BLaER1 (cell line): Measurements from ENCODE around the gene SLAMF1.
"Not testable (repeated sequence)": the region's sequence is repeated elsewhere in the genome, so short reads cannot be mapped to it uniquely, and the experiment has no call there.

ENCODE experiments used
- H3K27ac ChIP-seq: shearing (Covaris generic); formaldehyde crosslinking; 2 replicates; pipeline ENCODE4 v1.8.1; 2022
- H3K27me3 ChIP-seq: shearing (Covaris generic); formaldehyde crosslinking; 2 replicates; pipeline ENCODE4 v1.8.1; 2022
- H3K36me3 ChIP-seq: shearing (Covaris generic); formaldehyde crosslinking; 2 replicates; pipeline ENCODE4 v1.8.1; 2022
- H3K4me1 ChIP-seq: shearing (Covaris generic); formaldehyde crosslinking; 2 replicates; pipeline ENCODE4 v1.8.1; 2022
- H3K4me2 ChIP-seq: shearing (Covaris generic); formaldehyde crosslinking; 2 replicates; pipeline ENCODE4 v1.8.1; 2022
- H3K4me3 ChIP-seq: shearing (Covaris generic); formaldehyde crosslinking; 2 replicates; pipeline ENCODE4 v1.8.1; 2022
- H3K9ac ChIP-seq: shearing (Covaris generic); formaldehyde crosslinking; 2 replicates; pipeline ENCODE4 v1.8.1; 2022
- H3K9me3 ChIP-seq: shearing (Covaris generic); formaldehyde crosslinking; 2 replicates; pipeline ENCODE4 v1.8.1; 2022
- H4K20me1 ChIP-seq: shearing (Covaris generic); formaldehyde crosslinking; 2 replicates; pipeline ENCODE4 v1.8.1; 2022
- Cebpa-rat ChIP-seq: shearing (Covaris generic); IDR thresholded peaks from 2 replicates; pipeline ENCODE4 v1.8.1; 2022

Gene SLAMF1

DNA sequence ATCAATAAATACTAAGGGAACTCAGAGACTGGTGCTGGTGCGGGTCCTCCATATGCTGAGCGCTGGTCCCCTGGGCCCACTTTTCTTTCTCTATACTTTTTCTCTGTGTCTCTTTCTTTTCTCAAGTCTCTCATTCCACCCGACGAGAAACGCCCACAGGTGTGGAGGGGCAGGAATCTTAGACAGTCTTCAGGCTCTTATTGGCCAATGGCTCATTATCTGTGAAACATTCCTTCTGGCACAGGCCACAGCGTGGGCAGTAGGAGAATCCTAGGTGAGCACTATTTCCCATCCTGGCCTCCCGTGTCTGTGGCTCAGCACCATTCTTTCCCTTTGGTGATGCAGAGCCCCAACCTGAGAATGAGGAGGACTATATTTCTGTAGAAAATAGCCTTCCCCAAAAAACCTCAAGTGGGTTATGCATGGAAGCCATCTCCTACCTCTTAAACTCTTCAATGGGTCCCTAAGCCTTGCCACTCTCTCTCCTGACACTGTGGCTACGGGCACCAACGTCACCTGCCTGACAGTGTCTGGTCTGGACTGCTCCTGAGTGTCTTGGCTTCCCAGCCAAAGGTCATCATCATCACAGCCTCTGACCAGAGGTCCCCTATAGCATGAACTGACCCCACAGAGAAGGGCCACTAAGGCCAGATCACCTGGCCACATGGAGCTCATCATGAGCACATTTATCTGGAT lies 6.2 kb upstream of the SLAMF1 start:
- peaks cover 100% of the 10 kb centered on the region for H3K4me1 ChIP-seq
- no peak for TF ChIP-seq Cebpa-rat
- no peaks in the 10 kb centered on the region for H3K27me3 ChIP-seq
- peak overlapping the region; percentile 22; the same call in 1 of the 2 replicates for H3K4me3 ChIP-seq
- H3K27ac ChIP-seq, result peak overlapping the region; percentile 80
- H3K36me3 ChIP-seq, result peaks cover 5% of the 10 kb centered on the region; the same call in 1 of the 2 replicates
- H3K4me2 ChIP-seq, result peak overlapping the region; percentile 95
- H3K9ac ChIP-seq, result peak overlapping the region; percentile 63
- no peaks in the 10 kb centered on the region; the same call in 1 of the 2 replicates for H3K9me3 ChIP-seq
- no peaks in the 10 kb centered on the region for H4K20me1 ChIP-seq

- H3K27me3 ChIP-seq, H3K4me3 ChIP-seq, H3K9me3 ChIP-seq, H3K36me3 ChIP-seq, H4K20me1 ChIP-seq: not testable (repeated sequence)
- H3K4me1 ChIP-seq, result peaks cover 100% of the 10 kb centered on the region
- H3K9ac ChIP-seq, result peak overlapping the region; percentile 18; the same call in 1 of the 2 replicates
- H3K4me2 ChIP-seq, result peak overlapping the region; percentile 95
- peak overlapping the region; percentile 80 for H3K27ac ChIP-seq
These were observed 5.3 kb upstream of the SLAMF1 start for GRCh38 chr1:160652065-160652641.

DNA sequence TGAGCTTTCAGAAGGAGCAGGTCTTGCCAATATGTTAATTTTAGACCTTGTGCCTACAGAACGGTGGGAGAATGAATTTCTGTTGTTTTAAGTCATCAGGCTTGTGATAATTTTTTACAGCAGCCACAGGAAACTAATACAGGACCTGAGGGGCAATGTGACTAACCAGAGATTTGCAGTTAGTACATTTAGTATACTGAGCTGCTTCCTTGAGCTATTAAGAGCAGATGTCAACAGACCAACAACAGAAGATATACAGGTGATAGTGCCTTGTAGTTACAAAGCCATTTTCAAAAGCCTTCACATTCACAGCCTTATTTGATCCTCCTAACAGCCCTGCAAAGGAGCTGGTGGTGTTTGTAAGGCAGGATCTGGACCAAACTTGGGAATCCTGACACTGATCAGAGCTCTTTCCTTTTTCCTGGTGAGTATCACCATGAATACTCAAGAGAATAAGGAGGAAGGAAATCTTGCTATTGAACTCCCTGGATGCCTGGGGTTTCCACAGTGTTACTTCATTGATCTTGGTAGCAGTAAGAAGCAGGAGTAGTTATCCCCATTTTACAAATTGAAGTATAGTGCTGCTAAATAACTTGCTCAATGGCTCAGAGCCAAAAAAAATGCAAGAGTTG lies 4.7 kb upstream of the SLAMF1 start:
- Histone ChIP-seq H3K4me1 (peaks cover 95% of the 10 kb centered on the region), H3K9me3 (no peaks in the 10 kb centered on the region; the same call in 1 of the 2 replicates), H3K27ac (peak overlapping the region; percentile 80), H3K36me3 (peaks cover 5% of the 10 kb centered on the region; the same call in 1 of the 2 replicates), H3K4me3 (no peak overlapping the region; the same call in 1 of the 2 replicates), H3K4me2 (peak overlapping the region; percentile 95), H3K9ac (peak overlapping the region; percentile 18; the same call in 1 of the 2 replicates), H3K27me3 (no peaks in the 10 kb centered on the region), H4K20me1 (no peaks in the 10 kb centered on the region)
- TF ChIP-seq Cebpa-rat, result no peak

DNA sequence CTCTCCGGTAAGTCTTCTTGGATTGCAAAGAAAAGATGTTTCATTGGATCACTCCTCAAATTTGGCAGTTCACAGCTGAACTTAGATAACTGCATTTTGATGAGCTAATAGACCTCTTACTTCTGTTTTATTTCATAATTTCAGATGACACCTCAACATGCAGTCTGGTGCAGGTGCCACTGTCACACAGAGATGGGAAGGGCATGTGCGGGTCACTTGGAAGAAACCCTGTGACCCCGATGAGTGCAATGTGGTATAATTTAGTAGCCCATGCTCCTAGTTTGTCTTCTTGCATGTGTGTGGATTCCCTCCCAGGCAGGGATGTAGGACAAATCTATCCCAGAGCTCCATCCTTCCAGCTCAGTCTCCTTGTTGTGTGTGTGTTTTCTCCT lies 481 bp upstream of the SLAMF1 start:
- Histone ChIP-seq H3K27ac (peak overlapping the region; percentile 90), H3K4me3 (peak overlapping the region; percentile 72), H3K9me3 (no peaks in the 10 kb centered on the region; the same call in 1 of the 2 replicates), H3K9ac (peak overlapping the region; percentile 93), H4K20me1 (peaks cover 5% of the 10 kb centered on the region; the same call in 1 of the 2 replicates), H3K4me2 (peak overlapping the region; percentile 95), H3K27me3 (no peaks in the 10 kb centered on the region), H3K4me1 (peaks cover 76% of the 10 kb centered on the region), H3K36me3 (peaks cover 21% of the 10 kb centered on the region; the same call in 1 of the 2 replicates)
- TF ChIP-seq Cebpa-rat, result no peak

- Histone ChIP-seq H4K20me1 (peaks cover 5% of the 10 kb centered on the region; the same call in 1 of the 2 replicates), H3K4me2 (peak overlapping the region; percentile 95), H3K27me3 (no peaks in the 10 kb centered on the region), H3K9me3 (no peaks in the 10 kb centered on the region; the same call in 1 of the 2 replicates), H3K36me3 (peaks cover 21% of the 10 kb centered on the region; the same call in 1 of the 2 replicates), H3K4me1 (peaks cover 76% of the 10 kb centered on the region), H3K27ac (peak overlapping the region; percentile 90), H3K9ac (peak overlapping the region; percentile 93), H3K4me3 (peak overlapping the region; percentile 72)
- no peak for TF ChIP-seq Cebpa-rat
These were observed 664 bp downstream of the SLAMF1 start for GRCh38 chr1:160646180-160646579.

DNA sequence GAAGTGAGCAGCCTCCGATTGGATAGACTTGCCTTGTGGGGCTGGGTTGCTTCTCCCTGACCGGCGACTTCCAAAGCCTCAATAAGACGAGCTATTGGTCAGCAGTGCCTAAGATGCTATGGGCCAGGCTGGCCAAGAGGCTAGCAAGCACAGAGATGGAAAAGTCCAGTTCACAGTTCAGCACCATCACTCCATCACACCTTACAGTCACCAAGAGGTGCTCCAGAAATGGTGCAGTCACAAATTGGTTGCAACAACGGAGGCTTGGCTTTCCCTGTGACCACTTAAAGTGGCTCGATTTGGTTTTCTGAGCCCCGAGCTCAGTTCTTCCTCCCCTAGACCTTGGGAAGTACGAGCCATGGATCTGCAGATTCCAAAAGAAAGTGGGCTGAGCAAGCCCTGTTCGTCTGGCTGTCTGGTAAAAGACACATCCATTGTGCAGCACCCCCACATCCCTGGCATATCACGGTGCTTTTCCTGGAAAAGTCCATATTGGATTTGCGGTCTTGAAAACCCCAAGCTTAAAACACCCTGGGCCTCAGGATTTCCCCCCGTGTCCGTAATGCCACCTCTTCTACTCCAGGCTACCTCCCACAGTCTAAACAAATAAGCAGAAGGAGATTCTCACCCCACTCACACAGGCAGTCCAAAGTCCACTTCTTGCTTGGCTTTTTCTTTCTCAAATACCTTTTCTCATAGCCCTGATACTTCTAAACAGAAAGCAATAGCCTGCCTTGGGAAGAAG lies 1.3 kb downstream of the SLAMF1 start:
- H3K9ac ChIP-seq, result peak overlapping the region; percentile 93
- peaks cover 5% of the 10 kb centered on the region; the same call in 1 of the 2 replicates for H4K20me1 ChIP-seq
- H3K27ac ChIP-seq, result peak overlapping the region; percentile 90
- H3K36me3 ChIP-seq, result peaks cover 25% of the 10 kb centered on the region; the same call in 1 of the 2 replicates
- no peaks in the 10 kb centered on the region for H3K27me3 ChIP-seq
- H3K9me3 ChIP-seq, result no peaks in the 10 kb centered on the region; the same call in 1 of the 2 replicates
- TF ChIP-seq Cebpa-rat, result no peak
- peak overlapping the region; percentile 95 for H3K4me2 ChIP-seq
- peak overlapping the region; percentile 72 for H3K4me3 ChIP-seq
- H3K4me1 ChIP-seq, result peaks cover 76% of the 10 kb centered on the region

- Histone ChIP-seq H3K9me3 (no peaks in the 10 kb centered on the region; the same call in 1 of the 2 replicates), H3K4me3 (peak overlapping the region; percentile 72), H4K20me1 (peaks cover 5% of the 10 kb centered on the region; the same call in 1 of the 2 replicates), H3K4me1 (peaks cover 76% of the 10 kb centered on the region), H3K4me2 (peak overlapping the region; percentile 95), H3K27ac (peak overlapping the region; percentile 90), H3K9ac (peak overlapping the region; percentile 93), H3K36me3 (peaks cover 31% of the 10 kb centered on the region; the same call in 1 of the 2 replicates), H3K27me3 (no peaks in the 10 kb centered on the region)
- TF ChIP-seq Cebpa-rat, result no peak
These were observed 2.4 kb downstream of the SLAMF1 start for GRCh38 chr1:160644399-160644798.

DNA sequence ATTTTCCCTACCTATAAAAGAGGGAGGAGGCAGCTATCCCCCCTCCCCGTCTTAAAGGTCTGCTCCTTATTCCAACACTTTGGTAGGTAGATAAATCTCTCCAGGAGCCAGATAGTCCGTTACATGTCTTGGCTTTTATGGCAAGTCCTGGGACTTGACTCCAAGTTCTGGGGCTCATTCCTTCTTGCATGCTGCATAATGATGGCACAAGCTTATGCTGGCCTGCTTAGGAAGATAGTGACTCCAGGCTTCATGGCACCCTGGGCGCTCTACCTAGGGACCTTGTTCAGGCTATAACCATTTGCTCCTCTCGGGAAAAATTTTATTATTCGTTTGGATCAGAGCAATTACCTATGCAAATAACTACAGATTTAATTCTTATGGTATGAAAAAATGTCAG lies 3.7 kb downstream of the SLAMF1 start:
- Histone ChIP-seq H4K20me1 (peaks cover 16% of the 10 kb centered on the region; the same call in 1 of the 2 replicates), H3K4me1 (peaks cover 76% of the 10 kb centered on the region), H3K27ac (peak overlapping the region; percentile 90), H3K4me2 (peak overlapping the region; percentile 95), H3K4me3 (peak overlapping the region; percentile 72), H3K36me3 (peaks cover 41% of the 10 kb centered on the region), H3K9ac (peak overlapping the region; percentile 93), H3K9me3 (no peaks in the 10 kb centered on the region), H3K27me3 (no peaks in the 10 kb centered on the region)
- no peak for TF ChIP-seq Cebpa-rat

- Histone ChIP-seq H3K4me2 (peak overlapping the region; percentile 95), H3K4me3 (peak overlapping the region; percentile 72), H3K9me3 (no peaks in the 10 kb centered on the region), H3K9ac (peak overlapping the region; percentile 93), H3K4me1 (peaks cover 76% of the 10 kb centered on the region), H3K27me3 (no peaks in the 10 kb centered on the region), H4K20me1 (peaks cover 21% of the 10 kb centered on the region; the same call in 1 of the 2 replicates), H3K36me3 (peaks cover 49% of the 10 kb centered on the region), H3K27ac (peak overlapping the region; percentile 90)
- no peak for TF ChIP-seq Cebpa-rat
These were observed 4.6 kb downstream of the SLAMF1 start for GRCh38 chr1:160642281-160642644.
